ENCODE data around the gene COBLL1. TPM values are rescaled to one million over a fixed set of nuclear protein-coding genes. Genes with fewer than 3 reads are reported as not detected.

Gene COBLL1
- polyA plus RNA-seq, 1 donor (not counting 4 experiments of a cell fraction or from before 2014, with no cell fraction given), result 14.9 TPM

GRCh38 chr2:164752956-164753355, 88.7 kb downstream of the COBLL1 start:
- Histone ChIP-seq H4K20me1 (ENCODE audit: control insufficient read depth, extremely low read depth, insufficient read depth, low read length) (no peaks in the 10 kb centered on the region), H3K4me3 (ENCODE audit: control insufficient read depth in 2 of 3, extremely low read depth in 1 of 3, insufficient read depth in 2 of 3, low read depth in 1 of 3, low read length in 3 of 3) (no peak overlapping the region), H3K27me3 (ENCODE audit: control insufficient read depth, extremely low read depth, insufficient read depth, low read length) (no peaks in the 10 kb centered on the region), H3K27ac (ENCODE audit: control insufficient read depth, insufficient read depth, low read length) (no peak overlapping the region), H3K79me2 (ENCODE audit: control insufficient read depth, insufficient read depth, low read length) (no peaks in the 10 kb centered on the region), H3K9me3 (ENCODE audit: control insufficient read depth, low read depth, low read length) (no peaks in the 10 kb centered on the region), H3K9ac (ENCODE audit: control insufficient read depth, extremely low read depth, insufficient read depth, low read length) (no peak overlapping the region), H3K9me1 (ENCODE audit: control insufficient read depth, extremely low read depth, insufficient read depth, low read length) (no peaks in the 10 kb centered on the region), H2AFZ (ENCODE audit: control insufficient read depth, low read length) (no peak overlapping the region), H3K36me3 (ENCODE audit: control insufficient read depth in 2 of 2, extremely low read depth in 1 of 2, insufficient read depth in 2 of 2, low read length in 2 of 2) (no peaks in the 10 kb centered on the region), H3K4me1 (ENCODE audit: control insufficient read depth, extremely low read depth, insufficient read depth, low read length) (no peaks in the 10 kb centered on the region), H3K4me2 (ENCODE audit: control insufficient read depth, extremely low read depth, insufficient read depth, low read depth, low read length) (no peak overlapping the region)
- DNase-seq (ENCODE audit: low read depth, low spot score) (no peak), FAIRE-seq (no peak)
- TF ChIP-seq EZH2 (IDR thresholded peaks at IDR 0.05; ENCODE audit: low read length) (no peak), CTCF (optimal IDR thresholded peaks at IDR 0.05 in 1 of 3, IDR thresholded peaks at IDR 0.05 in 1 of 3, conservative IDR thresholded peaks at IDR 0.05 in 1 of 3; ENCODE audit: extremely low read depth in 1 of 3, insufficient read depth in 2 of 3, low read length in 3 of 3) (no peak)
- dilution Hi-C loops (cut with MboI; ENCODE audit: extremely low pct_ligation_motif_present, low sequenced_read_pairs), result no loop called here

DNA sequence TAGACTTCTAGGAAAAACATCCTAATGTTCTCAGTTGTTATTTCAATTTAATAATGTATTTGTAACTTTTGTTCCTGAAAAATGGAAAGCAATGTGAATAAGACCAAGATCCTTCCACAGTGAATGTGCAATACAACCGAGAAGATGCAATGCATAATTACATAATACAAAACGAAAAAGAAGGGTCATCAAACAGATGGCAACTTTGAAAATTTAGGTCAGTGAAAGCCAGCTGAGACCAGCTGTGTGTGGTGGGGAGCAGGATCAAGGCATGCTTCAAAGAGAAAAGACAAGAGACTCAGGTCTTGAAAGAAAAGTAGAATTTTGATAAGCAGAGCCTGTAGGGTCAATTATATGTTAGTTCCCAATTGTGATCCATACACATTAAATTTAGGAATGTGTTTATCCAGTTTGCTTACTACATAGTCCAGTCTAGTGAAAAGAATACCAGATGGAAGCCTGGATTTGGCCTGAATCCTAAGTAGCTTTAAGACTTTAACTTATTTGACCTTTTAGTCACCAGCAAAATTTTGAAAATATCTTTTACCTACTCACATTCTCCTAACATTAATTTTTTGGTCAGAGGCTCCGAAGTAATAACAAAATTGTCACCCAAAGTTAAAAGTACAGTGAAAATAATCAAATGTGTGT, 93.7 kb downstream of the COBLL1 start:
- H3K79me2 ChIP-seq (ENCODE audit: control insufficient read depth, insufficient read depth, low read length), result peaks cover 2% of the 10 kb centered on the region
- peaks cover 6% of the 10 kb centered on the region for H3K4me1 ChIP-seq (ENCODE audit: control insufficient read depth, extremely low read depth, insufficient read depth, low read length)
- no peaks in the 10 kb centered on the region for H3K36me3 ChIP-seq (ENCODE audit: control insufficient read depth in 2 of 2, extremely low read depth in 1 of 2, insufficient read depth in 2 of 2, low read length in 2 of 2)
- no peaks in the 10 kb centered on the region for H3K9me1 ChIP-seq (ENCODE audit: control insufficient read depth, extremely low read depth, insufficient read depth, low read length)
- DNase-seq (ENCODE audit: low read depth, low spot score), result no peak
- no peaks in the 10 kb centered on the region for H3K27me3 ChIP-seq (ENCODE audit: control insufficient read depth, extremely low read depth, insufficient read depth, low read length)
- dilution Hi-C loops (cut with MboI; ENCODE audit: extremely low pct_ligation_motif_present, low sequenced_read_pairs), result no loop called here
- no peaks in the 10 kb centered on the region for H3K9me3 ChIP-seq (ENCODE audit: control insufficient read depth, low read depth, low read length)
- no peaks in the 10 kb centered on the region for H4K20me1 ChIP-seq (ENCODE audit: control insufficient read depth, extremely low read depth, insufficient read depth, low read length)
- H3K27ac ChIP-seq (ENCODE audit: control insufficient read depth, insufficient read depth, low read length), result no peak overlapping the region
- TF ChIP-seq EZH2 (IDR thresholded peaks at IDR 0.05; ENCODE audit: low read length), result no peak
- H3K9ac ChIP-seq (ENCODE audit: control insufficient read depth, extremely low read depth, insufficient read depth, low read length), result no peak overlapping the region
- FAIRE-seq, result no peak
- H3K4me2 ChIP-seq (ENCODE audit: control insufficient read depth, extremely low read depth, insufficient read depth, low read depth, low read length), result no peak overlapping the region
- H3K4me3 ChIP-seq (ENCODE audit: control insufficient read depth in 2 of 3, extremely low read depth in 1 of 3, insufficient read depth in 2 of 3, low read depth in 1 of 3, low read length in 3 of 3), result no peak overlapping the region
- H2AFZ ChIP-seq (ENCODE audit: control insufficient read depth, low read length), result no peak overlapping the region

- H3K4me2 ChIP-seq (ENCODE audit: control insufficient read depth, extremely low read depth, insufficient read depth, low read depth, low read length), result no peak overlapping the region
- H3K9me3 ChIP-seq (ENCODE audit: control insufficient read depth, low read depth, low read length), result no peaks in the 10 kb centered on the region
- H3K9me1 ChIP-seq (ENCODE audit: control insufficient read depth, extremely low read depth, insufficient read depth, low read length), result no peaks in the 10 kb centered on the region
- H2AFZ ChIP-seq (ENCODE audit: control insufficient read depth, low read length), result no peak overlapping the region
- TF ChIP-seq CTCF (optimal IDR thresholded peaks at IDR 0.05 in 1 of 3, IDR thresholded peaks at IDR 0.05 in 1 of 3, conservative IDR thresholded peaks at IDR 0.05 in 1 of 3; ENCODE audit: extremely low read depth in 1 of 3, insufficient read depth in 2 of 3, low read length in 3 of 3), result no peak
- no peak for TF ChIP-seq EZH2 (IDR thresholded peaks at IDR 0.05; ENCODE audit: low read length)
- H3K4me1 ChIP-seq (ENCODE audit: control insufficient read depth, extremely low read depth, insufficient read depth, low read length), result peaks cover 6% of the 10 kb centered on the region
- peaks cover 2% of the 10 kb centered on the region for H3K79me2 ChIP-seq (ENCODE audit: control insufficient read depth, insufficient read depth, low read length)
- dilution Hi-C loops (cut with MboI; ENCODE audit: extremely low pct_ligation_motif_present, low sequenced_read_pairs), result no loop called here
- H4K20me1 ChIP-seq (ENCODE audit: control insufficient read depth, extremely low read depth, insufficient read depth, low read length), result no peaks in the 10 kb centered on the region
- H3K27me3 ChIP-seq (ENCODE audit: control insufficient read depth, extremely low read depth, insufficient read depth, low read length), result no peaks in the 10 kb centered on the region
- no peak for DNase-seq (ENCODE audit: low read depth, low spot score)
- H3K27ac ChIP-seq (ENCODE audit: control insufficient read depth, insufficient read depth, low read length), result no peak overlapping the region
- no peaks in the 10 kb centered on the region for H3K36me3 ChIP-seq (ENCODE audit: control insufficient read depth in 2 of 2, extremely low read depth in 1 of 2, insufficient read depth in 2 of 2, low read length in 2 of 2)
- FAIRE-seq, result no peak
- no peak overlapping the region for H3K9ac ChIP-seq (ENCODE audit: control insufficient read depth, extremely low read depth, insufficient read depth, low read length)
- no peak overlapping the region for H3K4me3 ChIP-seq (ENCODE audit: control insufficient read depth in 2 of 3, extremely low read depth in 1 of 3, insufficient read depth in 2 of 3, low read depth in 1 of 3, low read length in 3 of 3)
Measured at GRCh38 chr2:164747140-164747539, 94.5 kb downstream of the COBLL1 start.
